ENCODE measurements around the gene SRPRA.

The SRPRA gene

GRCh38 chr11:126303623-126304456 is 35.1 kb upstream of the SRPRA start, which contains the start of gene DCPS:
Gene DCPS (plus strand): TSS chr11:126304060. CDS start chr11:126304081, 21 bp downstream.
- peaks cover 42% of the 10 kb centered on the region for H3K4me1 Mint-ChIP-seq
- H3K27me3 Mint-ChIP-seq: no peaks in the 10 kb centered on the region
- no peaks in the 10 kb centered on the region for H3K9me3 Mint-ChIP-seq
- peak within 1 kb of the TSS; percentile 99 for H3K4me3 Mint-ChIP-seq
- H3K36me3 Mint-ChIP-seq: peaks cover 15% of the 10 kb centered on the region
- H3K27ac Mint-ChIP-seq: peak within 1 kb of the TSS; percentile 95
- peak; percentile 98 for ATAC-seq

- peaks cover 22% of the 10 kb centered on the region for H3K36me3 Mint-ChIP-seq
- H3K4me3 Mint-ChIP-seq: no peak overlapping the region
- no peak for ATAC-seq
- no peak overlapping the region for H3K27ac Mint-ChIP-seq
- no peaks in the 10 kb centered on the region for H3K9me3 Mint-ChIP-seq
- H3K4me1 Mint-ChIP-seq: peaks cover 23% of the 10 kb centered on the region
- H3K27me3 Mint-ChIP-seq: no peaks in the 10 kb centered on the region
Measured at GRCh38 chr11:126297004-126297403, 28.3 kb upstream of the SRPRA start.

- H3K27ac Mint-ChIP-seq: peak overlapping the region; percentile 41
- H3K36me3 Mint-ChIP-seq: peaks cover 33% of the 10 kb centered on the region
- no peaks in the 10 kb centered on the region for H3K27me3 Mint-ChIP-seq
- no peak overlapping the region for H3K4me3 Mint-ChIP-seq
- no peaks in the 10 kb centered on the region for H3K9me3 Mint-ChIP-seq
- H3K4me1 Mint-ChIP-seq: peaks cover 23% of the 10 kb centered on the region
- no peak for ATAC-seq
Measured at GRCh38 chr11:126293726-126294125, 25.0 kb upstream of the SRPRA start.

- Mint-ChIP-seq H3K9me3 (no peaks in the 10 kb centered on the region), H3K4me1 (peaks cover 19% of the 10 kb centered on the region), H3K36me3 (peaks cover 27% of the 10 kb centered on the region), H3K4me3 (no peak overlapping the region), H3K27me3 (no peaks in the 10 kb centered on the region), H3K27ac (no peak overlapping the region)
- no peak for ATAC-seq
Measured at GRCh38 chr11:126290887-126291286, 22.2 kb upstream of the SRPRA start.

GRCh38 chr11:126288237-126288636 is 19.5 kb upstream of the SRPRA start:
- Mint-ChIP-seq H3K27me3 (no peaks in the 10 kb centered on the region), H3K4me3 (no peak overlapping the region), H3K27ac (no peak overlapping the region), H3K36me3 (peaks cover 13% of the 10 kb centered on the region), H3K4me1 (peaks cover 29% of the 10 kb centered on the region), H3K9me3 (no peaks in the 10 kb centered on the region)
- no peak for ATAC-seq

GRCh38 chr11:126284829-126285228 is 16.1 kb upstream of the SRPRA start:
- peak; percentile 70 for ATAC-seq
- Mint-ChIP-seq H3K9me3 (no peaks in the 10 kb centered on the region), H3K27me3 (no peaks in the 10 kb centered on the region), H3K4me1 (peaks cover 49% of the 10 kb centered on the region), H3K27ac (peak overlapping the region; percentile 18), H3K4me3 (peak overlapping the region; percentile 40), H3K36me3 (peaks cover 2% of the 10 kb centered on the region)

GRCh38 chr11:126282736-126283591 is 14.3 kb upstream of the SRPRA start, which contains the start of gene TIRAP:
Gene TIRAP (plus strand): TSS chr11:126283093. CDS start chr11:126290895, 7,802 bp downstream.
- peak; percentile 88 for ATAC-seq
- Mint-ChIP-seq H3K4me1 (peaks cover 43% of the 10 kb centered on the region), H3K27ac (peak within 1 kb of the TSS; percentile 88), H3K9me3 (no peaks in the 10 kb centered on the region), H3K36me3 (peaks cover 11% of the 10 kb centered on the region), H3K27me3 (no peaks in the 10 kb centered on the region), H3K4me3 (peak within 1 kb of the TSS; percentile 98)

GRCh38 chr11:126282361-126282735 is 13.7 kb upstream of the SRPRA start:
- H3K36me3 Mint-ChIP-seq: peaks cover 18% of the 10 kb centered on the region
- peaks cover 43% of the 10 kb centered on the region for H3K4me1 Mint-ChIP-seq
- H3K27me3 Mint-ChIP-seq: no peaks in the 10 kb centered on the region
- H3K27ac Mint-ChIP-seq: peak overlapping the region; percentile 88
- peak; percentile 55 for ATAC-seq
- no peaks in the 10 kb centered on the region for H3K9me3 Mint-ChIP-seq
- peak overlapping the region; percentile 98 for H3K4me3 Mint-ChIP-seq

GRCh38 chr11:126281666-126282175 is 13.0 kb upstream of the SRPRA start:
- H3K9me3 Mint-ChIP-seq: no peaks in the 10 kb centered on the region
- peak overlapping the region; percentile 88 for H3K27ac Mint-ChIP-seq
- peak overlapping the region; percentile 56 for H3K4me3 Mint-ChIP-seq
- no peaks in the 10 kb centered on the region for H3K27me3 Mint-ChIP-seq
- peaks cover 43% of the 10 kb centered on the region for H3K4me1 Mint-ChIP-seq
- H3K36me3 Mint-ChIP-seq: peaks cover 23% of the 10 kb centered on the region
- ATAC-seq: no peak

GRCh38 chr11:126281245-126281644 is 12.6 kb upstream of the SRPRA start:
- Mint-ChIP-seq H3K9me3 (no peaks in the 10 kb centered on the region), H3K4me3 (no peak overlapping the region), H3K36me3 (peaks cover 25% of the 10 kb centered on the region), H3K4me1 (peaks cover 43% of the 10 kb centered on the region), H3K27ac (peak overlapping the region; percentile 88), H3K27me3 (no peaks in the 10 kb centered on the region)
- ATAC-seq: no peak

GRCh38 chr11:126280595-126280994 is 11.9 kb upstream of the SRPRA start:
- H3K36me3 Mint-ChIP-seq: peaks cover 32% of the 10 kb centered on the region
- H3K27me3 Mint-ChIP-seq: no peaks in the 10 kb centered on the region
- no peak overlapping the region for H3K4me3 Mint-ChIP-seq
- H3K4me1 Mint-ChIP-seq: peaks cover 49% of the 10 kb centered on the region
- H3K9me3 Mint-ChIP-seq: no peaks in the 10 kb centered on the region
- no peak for ATAC-seq
- H3K27ac Mint-ChIP-seq: peak overlapping the region; percentile 50

GRCh38 chr11:126279191-126279590 is 10.5 kb upstream of the SRPRA start:
- no peaks in the 10 kb centered on the region for H3K9me3 Mint-ChIP-seq
- no peak overlapping the region for H3K4me3 Mint-ChIP-seq
- peaks cover 42% of the 10 kb centered on the region for H3K36me3 Mint-ChIP-seq
- H3K27me3 Mint-ChIP-seq: no peaks in the 10 kb centered on the region
- no peak for ATAC-seq
- H3K4me1 Mint-ChIP-seq: peaks cover 40% of the 10 kb centered on the region
- H3K27ac Mint-ChIP-seq: no peak overlapping the region

GRCh38 chr11:126277780-126278179 is 9.1 kb upstream of the SRPRA start:
- H3K27me3 Mint-ChIP-seq: no peaks in the 10 kb centered on the region
- ATAC-seq: no peak
- H3K27ac Mint-ChIP-seq: no peak overlapping the region
- H3K4me1 Mint-ChIP-seq: peaks cover 35% of the 10 kb centered on the region
- peaks cover 50% of the 10 kb centered on the region for H3K36me3 Mint-ChIP-seq
- H3K4me3 Mint-ChIP-seq: no peak overlapping the region
- no peaks in the 10 kb centered on the region for H3K9me3 Mint-ChIP-seq

GRCh38 chr11:126277322-126277721 is 8.6 kb upstream of the SRPRA start:
- Mint-ChIP-seq H3K27ac (no peak overlapping the region), H3K4me3 (no peak overlapping the region), H3K36me3 (peaks cover 54% of the 10 kb centered on the region), H3K4me1 (peaks cover 32% of the 10 kb centered on the region), H3K9me3 (no peaks in the 10 kb centered on the region), H3K27me3 (no peaks in the 10 kb centered on the region)
- no peak for ATAC-seq

GRCh38 chr11:126268361-126268707 is 361 bp downstream of the SRPRA start:
- peak; percentile 1 for ATAC-seq
- H3K4me1 Mint-ChIP-seq: peaks cover 44% of the 10 kb centered on the region
- H3K27ac Mint-ChIP-seq: peak overlapping the region; percentile 99
- H3K27me3 Mint-ChIP-seq: no peaks in the 10 kb centered on the region
- H3K36me3 Mint-ChIP-seq: peaks cover 50% of the 10 kb centered on the region
- no peaks in the 10 kb centered on the region for H3K9me3 Mint-ChIP-seq
- peak overlapping the region; percentile 95 for H3K4me3 Mint-ChIP-seq

Data from stimulated activated memory B cell treated with anti-CD40 and anti-IgM and Interleukin-4, amounts not matched to agents 10 μg/mL and 1 μg/mL and 100 μg/mL, for 72 hours (primary cell).